GM23248 (cell line): ENCODE data around the gene EFS.

ENCODE experiments used
- EZH2 ChIP-seq: fragments of 200-600 bp; sonication (generic); IDR thresholded peaks from 2 replicates; pipeline ENCODE4 v1.6.1; 2018; ENCODE audit warnings: antibody characterized with exemption, mild to moderate bottlenecking; ENCODE audit not compliant: insufficient read depth, poor library complexity, severe bottlenecking
- EZH2phosphoT487 ChIP-seq: fragments of 200-600 bp; sonication (generic); IDR thresholded peaks from 2 replicates; pipeline ENCODE4 v1.6.1; 2018; ENCODE audit warnings: antibody characterized with exemption, moderate library complexity, mild to moderate bottlenecking, low read depth; ENCODE audit not compliant: insufficient read depth

DNA sequence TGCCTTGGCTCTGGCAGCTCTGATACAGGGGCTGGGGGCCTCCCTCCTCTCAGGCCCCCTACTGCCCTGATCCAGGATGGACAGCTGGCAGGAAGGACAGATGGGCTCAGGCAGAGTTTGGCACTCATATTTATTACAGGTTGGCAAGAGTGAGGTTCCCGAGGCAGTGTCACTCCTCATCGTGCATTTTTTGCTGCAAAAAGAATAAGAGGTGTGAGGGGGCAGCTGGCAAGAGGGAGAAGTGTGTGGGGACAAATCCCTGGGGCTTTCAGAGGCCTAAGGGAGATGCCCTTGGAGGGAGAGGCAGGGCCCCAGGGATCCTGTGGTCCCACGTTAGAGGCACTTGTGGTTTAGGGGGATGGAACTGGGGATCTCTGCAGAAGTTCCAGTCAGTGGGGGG, 16.9 kb upstream of the EFS start:
- TF ChIP-seq EZH2: no peak
- no peak for TF ChIP-seq EZH2phosphoT487
